SHP77 treated with DMSO at 0.1 percent for 48 hours (cell line): ENCODE results near the gene ATAD3B.
"Not testable (repeated sequence)": the region's sequence is repeated elsewhere in the genome, so short reads cannot be mapped to it uniquely, and the experiment has no call there.

Experiments
- DNase-seq: peaks from one replicate; lab custom pipeline; 2025; lab: John Stamatoyannopoulos, UW

ATAD3B gene

DNA sequence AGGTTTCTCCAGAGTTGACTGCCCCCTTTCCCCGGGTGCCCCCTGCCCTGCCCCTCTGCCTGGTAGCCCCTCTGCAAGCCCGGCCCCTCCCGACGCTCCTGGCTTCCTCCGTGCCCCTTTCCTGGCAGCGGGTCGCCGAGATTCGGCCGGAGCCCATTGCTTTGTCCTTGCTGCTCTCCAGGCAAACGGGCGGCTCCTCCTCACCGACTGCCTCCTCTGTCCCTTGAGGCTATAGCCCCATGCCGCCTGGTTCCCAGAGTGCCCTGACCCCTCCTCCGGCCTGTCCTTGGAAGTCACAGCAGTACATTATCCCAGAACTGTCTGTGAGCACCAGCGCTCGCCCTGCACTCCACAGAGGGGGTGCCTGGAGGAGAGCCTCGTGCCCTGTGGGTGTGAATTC, 42.1 kb downstream of the ATAD3B start:
- DNase-seq = not testable (repeated sequence)

DNA sequence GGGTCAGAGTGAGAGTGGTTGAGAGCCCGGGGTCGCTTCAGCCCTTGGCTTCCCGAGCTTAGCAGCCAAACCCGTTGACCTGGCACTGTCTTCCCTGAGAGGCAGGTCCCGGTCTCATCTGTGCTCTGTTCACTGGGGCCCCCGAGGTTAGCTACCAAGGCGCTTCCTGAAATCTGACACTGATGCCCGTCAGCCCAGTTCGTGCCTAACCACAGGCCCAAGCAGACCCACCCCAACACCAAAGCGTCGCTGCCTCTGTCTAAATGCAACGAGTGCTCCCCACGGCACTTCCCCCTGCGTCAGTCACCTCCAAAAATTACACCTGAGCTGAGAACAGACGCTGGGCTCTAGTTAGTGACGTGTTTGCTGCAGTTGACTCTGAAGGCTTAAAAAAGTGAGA, 42.8 kb downstream of the ATAD3B start:
- DNase-seq = not testable (repeated sequence)

DNA sequence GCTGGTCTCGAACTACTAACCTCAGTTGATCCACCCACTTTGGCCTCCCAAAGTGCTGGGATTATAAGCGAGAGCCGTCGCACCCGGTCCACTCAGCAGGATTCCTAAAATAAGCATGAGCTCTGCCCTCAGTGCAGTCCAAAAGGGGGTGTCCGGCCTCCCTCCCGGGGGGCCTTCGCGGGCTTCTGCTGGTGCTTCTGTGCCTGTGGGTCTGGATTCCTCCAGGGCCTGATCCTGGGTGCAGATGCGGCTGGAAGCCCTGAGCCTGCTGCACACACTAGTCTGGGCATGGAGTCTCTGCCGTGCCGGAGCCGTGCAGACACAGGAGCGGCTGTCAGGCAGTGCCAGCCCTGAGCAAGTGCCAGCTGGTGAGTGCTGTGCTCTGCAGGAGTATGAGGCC, 45.4 kb downstream of the ATAD3B start:
- not testable (repeated sequence) for DNase-seq

DNA sequence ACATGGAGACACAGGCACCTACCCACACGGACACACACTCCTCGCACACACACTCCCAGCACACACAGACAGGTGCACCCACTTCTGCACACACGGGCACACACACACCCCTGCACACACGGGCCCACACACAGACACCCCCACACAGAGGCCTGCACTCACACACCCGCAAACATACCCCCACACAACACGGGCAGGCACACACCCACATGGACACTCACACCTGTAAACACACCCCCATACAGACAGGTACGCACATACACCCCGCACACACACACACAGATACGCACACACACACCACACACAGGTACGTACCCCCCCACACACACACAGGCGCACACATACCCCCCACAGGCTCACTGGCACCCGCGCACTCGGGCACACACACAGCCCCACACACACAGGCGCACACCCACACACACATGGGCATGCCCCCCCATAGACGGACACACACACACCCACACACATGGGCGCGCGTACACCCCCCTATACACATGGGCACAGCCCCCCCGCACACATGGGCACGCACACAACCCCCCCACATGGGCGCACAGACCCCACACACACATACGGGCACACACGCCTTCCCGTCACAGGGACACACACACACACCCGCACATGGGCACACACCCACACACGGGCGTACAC, 46.5 kb downstream of the ATAD3B start:
- DNase-seq = no peak

DNA sequence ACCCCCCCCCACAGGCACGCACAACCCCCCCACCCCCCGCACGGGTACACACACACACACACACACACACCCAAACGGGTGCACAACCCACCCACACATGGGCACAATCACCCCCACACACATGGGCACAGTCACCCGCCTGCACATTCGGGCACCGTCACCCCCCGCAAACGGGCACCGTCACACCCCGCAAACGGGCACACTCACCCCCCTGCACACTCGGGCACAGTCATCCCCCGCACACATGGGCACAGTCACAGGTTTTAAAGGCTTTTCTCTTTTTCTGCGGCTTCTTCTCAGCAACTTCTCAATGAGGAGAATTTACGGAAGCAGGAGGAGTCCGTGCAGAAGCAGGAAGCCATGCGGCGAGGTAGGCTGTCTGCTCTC, 47.0 kb downstream of the ATAD3B start:
- not testable (repeated sequence) for DNase-seq

DNA sequence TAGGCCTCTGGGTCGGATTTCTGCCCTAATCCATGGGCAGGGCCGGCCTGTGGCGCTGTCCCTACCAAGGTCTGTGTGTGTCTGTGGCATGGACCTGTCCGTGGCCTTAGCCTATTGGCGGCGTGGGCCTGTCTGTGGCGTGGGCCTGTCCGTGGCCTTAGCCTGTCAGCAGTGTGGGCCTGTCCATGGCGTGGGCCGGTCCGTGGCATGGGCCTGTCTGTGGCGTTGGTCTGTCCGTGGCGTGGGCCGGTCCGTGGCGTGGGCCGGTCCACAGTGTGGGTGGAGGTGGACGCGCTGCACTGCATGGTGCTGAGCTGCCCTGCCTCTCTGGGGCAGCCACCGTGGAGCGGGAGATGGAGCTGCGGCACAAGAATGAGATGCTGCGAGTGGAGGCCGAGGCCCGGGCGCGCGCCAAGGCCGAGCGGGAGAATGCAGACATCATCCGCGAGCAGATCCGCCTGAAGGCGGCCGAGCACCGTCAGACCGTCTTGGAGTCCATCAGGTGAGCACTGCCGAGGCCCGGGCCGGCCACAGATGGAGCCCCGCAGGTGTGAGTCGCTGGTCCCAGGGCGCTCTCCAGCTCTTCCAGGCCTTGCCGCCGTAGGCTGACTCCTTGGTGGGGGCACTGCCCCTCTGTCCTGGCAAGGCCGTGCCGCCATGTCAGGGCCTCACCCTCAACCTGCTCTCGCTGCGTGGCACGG, 48.4 kb downstream of the ATAD3B start:
- DNase-seq = not testable (repeated sequence)

DNA sequence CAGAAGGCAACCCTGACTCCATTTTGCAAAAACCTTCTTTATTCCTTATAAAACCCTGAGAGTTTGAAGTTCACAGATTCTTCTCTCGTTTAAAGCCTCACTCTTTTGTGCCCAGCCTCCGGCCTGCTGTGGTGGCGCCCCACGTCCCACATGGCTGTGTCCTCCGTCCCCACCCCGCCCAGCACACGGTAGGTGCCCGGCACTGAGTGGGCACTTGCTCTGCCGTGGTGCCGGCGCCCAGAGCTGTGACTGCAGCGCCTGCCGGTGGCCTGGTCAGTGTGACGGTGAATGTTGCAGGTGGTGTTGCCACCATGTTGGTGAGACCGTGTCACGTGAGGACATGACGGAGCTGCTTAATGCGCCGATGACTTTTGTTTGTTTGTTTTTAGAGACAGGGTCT, 49.8 kb downstream of the ATAD3B start:
- no peak for DNase-seq

DNA sequence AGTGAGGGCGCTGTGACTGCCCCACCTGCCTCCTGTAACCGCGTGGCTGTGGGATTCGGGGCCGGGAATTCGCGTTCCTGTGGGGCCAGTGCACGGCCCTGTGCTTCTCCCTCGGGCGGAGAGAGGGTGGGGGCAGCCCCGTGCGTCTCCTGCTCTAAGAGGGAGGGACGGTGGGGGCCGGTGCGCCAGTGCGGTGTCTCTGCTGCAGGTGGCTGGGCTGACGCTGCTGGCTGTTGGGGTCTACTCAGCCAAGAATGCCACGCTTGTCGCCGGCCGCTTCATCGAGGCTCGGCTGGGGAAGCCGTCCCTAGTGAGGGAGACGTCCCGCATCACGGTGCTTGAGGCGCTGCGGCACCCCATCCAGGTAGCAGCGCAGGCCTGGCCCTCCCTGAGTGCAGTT, 51.0 kb downstream of the ATAD3B start:
- DNase-seq = not testable (repeated sequence)

DNA sequence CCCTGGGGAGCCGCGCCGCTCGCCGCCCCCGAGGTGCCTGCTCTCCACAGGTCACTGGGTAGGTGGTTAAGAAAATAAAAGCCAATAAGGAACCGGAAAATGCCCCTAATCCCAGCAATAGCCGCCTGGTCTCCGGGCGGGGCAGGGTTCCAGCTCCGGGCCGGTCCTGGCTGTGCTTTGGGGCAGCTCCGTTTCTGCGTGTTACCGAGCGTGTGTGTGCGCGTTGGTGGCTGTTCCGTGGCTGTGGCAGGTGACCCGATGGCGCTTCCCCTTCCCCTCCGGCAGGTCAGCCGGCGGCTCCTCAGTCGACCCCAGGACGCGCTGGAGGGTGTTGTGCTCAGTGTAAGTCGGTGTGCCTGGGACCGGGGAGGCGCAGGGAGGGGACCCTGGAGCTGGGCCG, 51.7 kb downstream of the ATAD3B start:
- DNase-seq = not testable (repeated sequence)

DNA sequence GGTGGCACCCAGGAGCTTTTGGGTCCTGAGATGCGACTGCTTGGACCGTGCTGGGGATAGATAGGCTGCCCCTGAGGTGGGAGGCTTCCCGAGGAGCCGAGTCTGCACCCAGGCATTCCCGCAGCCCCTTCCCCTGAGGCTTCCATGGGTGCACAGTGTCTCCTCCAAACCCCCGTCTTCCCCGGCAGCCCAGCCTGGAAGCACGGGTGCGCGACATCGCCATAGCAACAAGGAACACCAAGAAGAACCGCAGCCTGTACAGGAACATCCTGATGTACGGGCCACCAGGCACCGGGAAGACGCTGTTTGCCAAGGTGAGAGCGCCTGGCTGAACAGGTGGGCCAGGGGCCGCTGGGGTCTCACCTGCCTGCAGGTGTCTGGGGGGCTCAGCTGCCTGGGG, 52.1 kb downstream of the ATAD3B start:
- DNase-seq = not testable (repeated sequence)

DNA sequence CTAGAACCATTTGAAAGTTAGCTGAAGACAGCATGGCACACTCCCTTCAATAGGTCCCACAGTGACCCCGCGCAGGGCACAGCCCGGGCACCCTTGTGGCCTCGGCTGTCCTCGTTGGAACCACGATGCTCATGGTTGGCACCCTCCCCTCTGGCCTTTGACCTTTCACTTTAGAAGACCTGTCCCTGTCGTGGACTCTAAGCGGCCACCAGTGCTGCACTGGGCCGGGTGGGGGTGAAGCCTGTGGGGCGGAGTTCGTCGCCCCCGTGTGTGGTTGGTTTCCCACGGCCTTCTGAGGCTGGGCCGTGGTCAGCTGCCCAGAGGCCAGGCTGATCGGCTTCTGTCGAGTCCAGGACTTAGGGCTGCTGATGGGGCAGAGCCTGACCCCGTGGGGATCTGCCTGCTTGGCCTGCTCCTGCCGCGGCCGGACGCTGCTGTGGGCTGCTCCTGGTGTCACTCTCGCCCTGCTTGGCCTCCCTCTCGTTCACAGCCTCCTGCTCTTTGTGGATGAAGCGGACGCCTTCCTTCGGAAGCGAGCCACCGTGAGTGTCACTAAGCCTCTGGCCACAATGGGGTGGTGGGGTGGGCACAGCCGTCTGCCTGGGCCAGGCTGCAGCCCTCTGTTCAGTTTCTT, 53.3 kb downstream of the ATAD3B start:
- DNase-seq = not testable (repeated sequence)

DNA sequence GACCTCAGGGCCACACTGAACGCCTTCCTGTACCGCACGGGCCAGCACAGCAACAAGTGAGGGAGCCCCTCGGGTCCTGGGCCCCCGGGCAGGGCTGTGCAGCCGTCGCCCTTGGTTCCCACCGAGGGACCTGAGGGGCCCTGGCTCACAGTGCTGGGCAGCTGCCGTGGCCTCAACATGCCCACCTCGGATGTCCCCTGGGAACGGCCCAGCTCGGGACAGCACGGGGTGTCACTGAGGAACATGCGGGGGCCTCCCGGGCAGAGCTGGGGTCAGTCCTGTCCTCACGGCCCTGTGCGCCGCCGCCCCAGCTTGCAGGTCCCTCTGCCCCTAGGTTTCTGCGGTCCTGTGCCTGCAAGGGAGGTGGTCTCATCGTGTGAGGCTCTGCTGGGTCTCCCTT, 54.9 kb downstream of the ATAD3B start:
- not testable (repeated sequence) for DNase-seq

DNA sequence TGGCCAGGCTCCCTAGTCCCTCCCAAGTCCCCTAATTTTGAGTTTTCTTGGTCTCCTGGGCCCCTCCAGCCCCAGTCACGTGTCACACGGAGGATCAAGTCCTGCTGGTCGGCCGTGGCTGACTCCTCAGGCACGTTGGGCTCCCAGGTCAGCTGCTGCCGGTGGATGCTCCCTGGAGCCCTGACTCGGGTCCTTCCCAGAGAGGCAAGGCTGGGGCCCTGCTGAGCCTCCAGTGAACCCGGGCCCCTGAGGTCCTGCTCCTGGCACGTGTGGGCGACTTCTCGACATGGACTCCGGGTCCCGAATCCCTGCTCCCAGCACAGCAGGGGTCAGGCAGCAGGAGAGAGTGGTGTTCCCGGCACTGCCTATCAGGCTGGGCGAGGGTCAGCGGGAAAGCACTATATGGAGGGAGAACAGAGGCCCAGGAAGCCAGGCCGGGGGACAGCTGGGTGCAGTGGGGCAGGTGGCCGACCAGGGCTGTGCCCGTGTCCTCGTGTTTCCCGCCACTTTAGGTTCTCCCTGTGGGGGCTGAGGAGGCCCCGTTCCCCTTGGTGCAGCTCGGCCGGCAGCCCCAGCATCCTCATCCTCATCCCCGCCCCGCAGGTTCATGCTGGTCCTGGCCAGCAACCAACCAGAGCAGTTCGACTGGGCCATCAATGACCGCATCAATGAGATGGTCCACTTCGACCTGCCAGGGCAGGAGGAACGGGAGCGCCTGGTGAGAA, 55.7 kb downstream of the ATAD3B start:
- DNase-seq = no peak

DNA sequence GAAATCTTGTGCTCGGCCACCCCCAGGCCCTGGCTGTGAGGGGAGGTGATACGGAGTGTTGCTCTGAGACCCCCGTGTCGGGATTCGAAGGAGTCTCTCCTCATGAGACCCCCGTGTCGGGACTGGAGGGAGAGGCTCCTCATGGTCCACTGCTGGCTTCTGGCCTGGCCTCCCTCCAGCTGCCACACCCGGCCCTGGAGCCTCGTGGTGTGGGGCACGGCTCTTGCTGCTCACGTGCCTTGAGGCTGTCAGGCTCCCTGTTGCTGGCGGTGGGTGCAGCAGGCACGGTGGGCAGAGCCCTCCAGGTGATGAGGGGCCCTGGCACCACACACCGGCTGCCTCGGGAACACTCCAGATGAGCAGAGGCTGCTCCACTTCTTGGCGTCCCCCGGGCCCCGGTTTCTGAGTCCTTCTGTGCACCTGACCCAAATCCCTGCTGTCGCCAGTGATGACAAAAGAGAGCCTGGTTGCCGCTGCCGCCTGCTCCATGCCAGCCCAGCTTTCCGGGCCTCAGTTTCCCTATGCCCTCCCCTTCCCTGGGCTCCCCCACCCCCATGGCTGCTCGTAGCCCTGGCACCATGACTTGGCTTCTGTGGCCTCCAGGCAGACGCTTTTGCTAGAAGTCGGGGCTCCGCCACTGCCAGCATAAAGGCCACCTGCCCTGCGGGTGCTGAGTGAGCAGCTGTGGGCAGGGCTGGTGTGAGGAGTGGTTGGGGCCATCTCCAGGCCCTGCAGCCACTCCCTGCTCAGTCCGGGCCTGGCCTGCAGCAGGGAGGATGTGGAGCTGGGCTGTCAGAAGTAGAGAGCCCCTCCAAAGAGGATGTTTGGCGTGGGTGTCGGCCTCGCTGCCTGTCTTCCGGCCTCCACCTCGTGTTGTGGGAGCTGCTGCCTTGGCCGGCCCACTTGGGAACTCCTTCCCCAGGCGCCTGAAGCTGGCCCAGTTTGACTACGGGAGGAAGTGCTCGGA, 57.0 kb downstream of the ATAD3B start:
- no peak for DNase-seq

DNA sequence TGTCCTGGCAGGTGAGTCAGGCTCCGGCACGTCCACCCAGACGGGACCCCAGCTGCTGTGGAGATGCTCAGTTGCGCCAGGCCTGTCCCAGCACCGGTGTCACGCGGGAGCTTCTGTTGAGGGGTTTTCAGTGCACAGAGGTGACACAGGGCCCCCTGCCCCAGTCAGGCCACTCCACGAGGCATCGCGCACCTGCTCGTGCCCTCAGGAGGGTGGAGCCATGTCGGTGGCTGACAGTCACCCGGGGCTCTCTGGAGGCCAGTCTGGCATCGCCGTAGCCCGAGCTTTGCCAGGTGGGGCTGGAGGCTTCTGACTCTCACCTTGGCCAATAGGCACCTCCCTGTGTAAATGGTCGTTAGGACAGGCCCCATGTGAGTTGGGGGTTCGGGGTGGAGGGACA, 57.8 kb downstream of the ATAD3B start:
- no peak for DNase-seq

DNA sequence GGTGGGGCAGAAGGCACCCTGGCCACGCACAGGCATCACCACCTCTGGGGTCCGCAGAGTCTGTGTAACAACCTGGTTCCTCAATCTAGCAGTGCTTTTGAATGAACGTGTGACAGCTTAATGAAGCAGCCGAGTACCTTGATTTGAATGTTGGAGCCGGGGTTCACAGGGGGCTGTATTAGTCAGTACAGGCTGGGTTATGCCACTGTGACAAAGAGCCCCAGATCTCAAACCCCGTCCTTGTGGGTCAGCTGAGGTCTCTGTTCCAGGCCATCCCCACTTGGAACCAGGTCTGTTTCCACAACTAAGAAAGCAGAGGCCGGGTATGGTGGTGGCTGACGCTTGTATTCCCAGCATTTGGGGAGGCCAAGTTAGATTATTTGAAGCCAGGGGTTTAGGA, 58.4 kb downstream of the ATAD3B start:
- DNase-seq = no peak

DNA sequence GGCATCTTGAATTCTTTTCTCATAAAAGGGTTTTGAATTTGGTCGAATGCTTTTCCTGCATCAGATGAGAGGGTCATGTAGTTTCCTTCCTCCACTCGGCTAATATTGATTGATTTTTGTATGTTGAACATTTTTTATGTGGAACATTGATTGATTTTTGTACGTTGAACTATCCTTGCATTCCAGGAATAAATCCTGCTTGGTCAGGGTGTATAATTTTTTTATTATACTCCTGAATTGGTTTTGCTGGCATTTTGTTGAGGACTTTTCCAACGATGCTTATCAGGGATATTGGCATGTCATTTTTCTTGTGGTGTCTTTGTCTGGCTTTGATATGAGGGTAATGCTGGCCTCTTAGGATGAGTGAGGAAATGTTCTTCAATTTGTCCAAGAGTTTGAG, 60.4 kb downstream of the ATAD3B start:
- DNase-seq = no peak

DNA sequence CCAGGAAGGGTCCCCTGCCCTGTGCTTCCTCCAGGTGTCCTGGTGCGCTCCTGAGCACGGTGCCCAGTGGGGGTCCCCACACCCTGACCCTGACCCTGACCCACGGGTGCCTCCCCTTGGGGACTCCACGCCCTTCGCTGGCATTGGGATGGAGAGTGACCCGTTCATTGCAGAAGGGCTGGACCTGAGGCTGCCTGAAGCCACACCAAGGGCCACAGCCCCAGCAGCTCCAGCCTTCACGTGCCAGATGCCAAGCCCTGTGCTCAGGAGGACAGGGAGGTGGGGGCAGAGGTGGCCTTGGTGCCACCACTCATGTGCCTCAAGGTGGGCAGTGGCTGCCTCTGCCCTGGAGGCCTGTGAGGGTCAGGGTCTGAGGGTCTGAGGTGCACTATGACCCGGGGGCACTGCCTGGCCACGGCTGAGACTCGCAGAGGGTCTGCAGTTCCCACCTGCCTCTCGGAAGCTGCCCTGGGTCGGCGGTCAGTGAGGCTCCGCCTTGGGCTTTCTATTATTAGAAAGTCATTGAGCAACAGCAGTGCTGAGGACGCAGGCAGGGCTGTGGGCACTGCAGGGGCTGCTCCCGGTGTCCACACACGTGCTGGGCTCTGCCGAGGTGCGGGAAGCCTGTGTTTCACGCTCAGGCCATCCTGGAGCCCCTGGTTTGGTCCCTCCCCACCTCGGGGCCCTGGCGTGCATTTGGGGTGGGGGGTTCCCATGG, 61.8 kb downstream of the ATAD3B start:
- not testable (repeated sequence) for DNase-seq

DNA sequence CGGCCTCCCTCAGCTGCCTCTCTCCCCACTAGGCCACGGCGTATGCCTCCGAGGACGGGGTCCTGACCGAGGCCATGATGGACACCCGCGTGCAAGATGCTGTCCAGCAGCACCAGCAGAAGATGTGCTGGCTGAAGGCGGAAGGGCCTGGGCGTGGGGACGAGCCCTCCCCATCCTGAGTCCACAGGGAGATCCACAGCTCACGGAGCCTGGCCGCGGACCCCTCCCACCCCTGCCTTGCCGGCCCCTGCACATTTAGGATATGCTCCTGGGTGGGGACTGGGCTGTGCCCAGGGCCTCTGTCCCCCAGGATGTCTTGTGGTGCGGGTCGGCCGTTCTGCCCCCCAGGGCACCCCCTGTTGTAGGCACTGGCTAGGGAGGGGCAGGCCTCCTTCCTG, 62.3 kb downstream of the ATAD3B start:
- DNase-seq = not testable (repeated sequence)

DNA sequence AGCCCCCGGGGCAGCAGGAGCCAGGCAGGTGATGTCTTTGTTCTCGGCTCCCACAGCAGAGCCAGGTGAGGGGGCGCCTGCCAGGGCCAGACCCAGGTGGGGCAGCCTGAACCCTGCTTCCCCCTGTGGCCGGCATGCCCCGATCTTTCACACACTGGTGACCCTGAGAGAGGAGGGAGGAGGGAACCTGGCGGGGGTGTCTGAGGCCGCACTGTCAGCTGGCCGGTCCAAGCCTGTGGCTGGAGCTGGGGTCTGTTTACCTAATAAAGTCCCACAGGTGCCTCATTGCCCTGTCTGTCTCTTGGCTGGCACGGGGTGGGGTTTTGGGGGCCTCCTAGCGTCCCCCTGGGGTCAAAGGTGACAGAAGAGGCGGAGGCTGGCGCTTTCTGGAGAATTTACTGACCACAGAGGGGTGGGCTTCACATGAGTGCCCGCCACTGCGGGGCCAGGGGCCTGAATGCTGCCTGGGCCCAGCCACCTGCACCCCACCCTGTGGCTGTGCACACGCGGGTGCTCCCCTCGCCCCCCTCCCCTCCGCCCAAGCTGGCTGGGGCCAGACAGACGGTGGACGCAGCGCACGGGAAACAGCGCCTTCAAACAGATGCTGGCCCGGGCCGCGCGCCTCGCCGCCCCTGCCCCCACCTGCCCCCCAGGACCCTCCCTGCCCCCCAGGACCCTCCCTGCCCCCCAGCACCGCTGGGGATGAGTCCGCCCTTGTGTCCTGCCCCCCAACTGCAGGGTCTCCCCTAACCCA, 63.0 kb downstream of the ATAD3B start:
- no peak for DNase-seq
